IMR-90 (cell line): ENCODE measurements around the gene COX19. TPM values are rescaled to one million over a fixed set of nuclear protein-coding genes. Genes with fewer than 3 reads are reported as not detected.
A peak's percentile ranks its signal among the peaks of the same experiment; 100 is the strongest.

Experiments
- ATAC-seq: fragments of 200-7000 bp; cut with Tn5 transposase; 2 replicates; pipeline ENCODE4 v1.9.1; 2020; ENCODE audit warnings: low read depth, mild to moderate bottlenecking, moderate library complexity
- BruUV-seq: library from RNA; stranded (reverse); fragments of 400-500 nt; replicated peaks from 2 replicates; lab custom pipeline; 2021; lab: Mats Ljungman, UMichigan
- CTCF ChIA-PET: fragments of 300-600 bp; formaldehyde crosslinking; extraction: SDS; loops from one replicate; lab custom pipeline; 2021; ENCODE audit warnings: antibody characterized with exemption; lab: Yijun Ruan, JAX
- POLR2A ChIA-PET: fragments of 300-600 bp; sonication (Branson Sonifier 250); formaldehyde crosslinking; loops from one replicate; lab custom pipeline; 2022; ENCODE audit warnings: antibody characterized with exemption; ENCODE audit not compliant: unreplicated experiment; lab: Charles Lee
- DNase-seq: peaks from one replicate; pipeline ENCODE4 v3.0.0; 2013
- H2AFZ ChIP-seq: replicated peaks from 2 replicates; pipeline ENCODE3; 2013; ENCODE audit warnings: low read length, mild to moderate bottlenecking; ENCODE audit not compliant: poor library complexity
- H2AK5ac ChIP-seq: 2 replicates; pipeline ENCODE4 v1.6.1; 2013; ENCODE audit warnings: low read depth, low read length, inconsistent platforms
- H2AK9ac ChIP-seq: replicated peaks from 2 replicates; pipeline ENCODE3; 2013; ENCODE audit warnings: mild to moderate bottlenecking, low read depth, low read length, moderate library complexity; ENCODE audit not compliant: poor library complexity
- H2BK120ac ChIP-seq: 2 replicates; pipeline ENCODE4 v1.6.1; 2013; ENCODE audit warnings: low read depth, low read length, inconsistent platforms
- H2BK15ac ChIP-seq: 3 replicates; pipeline ENCODE4 v1.6.1; 2013; ENCODE audit warnings: low read depth, low read length, inconsistent platforms
- H2BK20ac ChIP-seq: 2 replicates; pipeline ENCODE4 v1.6.1; 2013; ENCODE audit warnings: low read depth, mild to moderate bottlenecking, inconsistent platforms, low read length, moderate library complexity
- H2BK5ac ChIP-seq: 2 replicates; pipeline ENCODE4 v1.6.1; 2013; ENCODE audit warnings: mild to moderate bottlenecking, low read depth, low read length, inconsistent platforms; ENCODE audit not compliant: poor library complexity, severe bottlenecking
- H3K14ac ChIP-seq: replicated peaks from 2 replicates; pipeline ENCODE4 v1.6.1; 2013; ENCODE audit warnings: low read depth, low read length, inconsistent platforms
- H3K18ac ChIP-seq: 2 replicates; pipeline ENCODE4 v1.6.1; 2013; ENCODE audit warnings: low read depth, low read length, control low read depth
- H3K23ac ChIP-seq: 2 replicates; pipeline ENCODE4 v1.6.1; 2013; ENCODE audit warnings: low read depth, low read length, inconsistent platforms
- H3K27ac ChIP-seq: 2 replicates; pipeline ENCODE4 v1.5.1; 2013; ENCODE audit warnings: mild to moderate bottlenecking, control low read depth, low read length; ENCODE audit not compliant: insufficient read depth
- H3K27me3 ChIP-seq: 2 replicates; pipeline ENCODE4 v1.6.1; 2013; ENCODE audit warnings: low read length; ENCODE audit not compliant: control insufficient read depth, insufficient read depth
- H3K36me3 ChIP-seq: 2 replicates; pipeline ENCODE4 v1.6.1; 2013; ENCODE audit warnings: low read length, mixed read lengths; ENCODE audit not compliant: control insufficient read depth, insufficient read depth
- H3K4ac ChIP-seq: 2 replicates; pipeline ENCODE4 v1.6.1; 2013; ENCODE audit warnings: low read depth, low read length, inconsistent platforms
- H3K4me1 ChIP-seq: 2 replicates; pipeline ENCODE4 v1.6.1; 2013; ENCODE audit warnings: low read length, mixed read lengths; ENCODE audit not compliant: control insufficient read depth, insufficient read depth
- H3K4me2 ChIP-seq: 2 replicates; pipeline ENCODE4 v1.6.1; 2013; ENCODE audit warnings: low read depth, mild to moderate bottlenecking, control low read depth, low read length, moderate library complexity
- H3K4me3 ChIP-seq: 2 replicates; pipeline ENCODE4 v1.5.1; 2013; ENCODE audit warnings: low read depth, mild to moderate bottlenecking, control low read depth, low read length, moderate library complexity; ENCODE audit not compliant: insufficient read depth
- H3K56ac ChIP-seq: 2 replicates; pipeline ENCODE4 v1.6.1; 2013; ENCODE audit warnings: low read length, inconsistent platforms; ENCODE audit not compliant: insufficient read depth; ENCODE audit errors: extremely low read depth
- H3K79me1 ChIP-seq, 2 experiments: 2 replicates each; pipeline ENCODE4 v1.6.1; 2013; ENCODE audit warnings: low read length in 2 of 2, inconsistent platforms in 1 of 2, low read depth in 1 of 2
- H3K9ac ChIP-seq: 2 replicates; pipeline ENCODE4 v1.6.1; 2013; ENCODE audit warnings: low read depth, low read length, control low read depth
- H3K9me1 ChIP-seq: 2 replicates; pipeline ENCODE4 v1.6.1; 2013; ENCODE audit warnings: low read length, inconsistent platforms; ENCODE audit not compliant: insufficient read depth
- H3K9me3 ChIP-seq: 2 replicates; pipeline ENCODE4 v1.6.1; 2013; ENCODE audit warnings: low read length; ENCODE audit not compliant: control insufficient read depth, insufficient read depth
- H4K20me1 ChIP-seq: 2 replicates; pipeline ENCODE4 v1.6.1; 2013; ENCODE audit warnings: low read length, inconsistent platforms; ENCODE audit not compliant: insufficient read depth
- H4K5ac ChIP-seq: 2 replicates; pipeline ENCODE4 v1.6.1; 2013; ENCODE audit warnings: mild to moderate bottlenecking, low read depth, low read length, control low read depth
- H4K8ac ChIP-seq, 2 experiments: 2 replicates each; pipeline ENCODE4 v1.6.1; 2013; ENCODE audit warnings: low read depth in 2 of 2, low read length in 2 of 2, control low read depth in 1 of 2, inconsistent platforms in 1 of 2
- H4K91ac ChIP-seq: 2 replicates; pipeline ENCODE4 v1.6.1; 2013; ENCODE audit warnings: low read depth, low read length, inconsistent platforms; ENCODE audit not compliant: insufficient read depth
- BHLHE40 ChIP-seq: fragments of 150-350 bp; IDR thresholded peaks from 2 replicates; pipeline ENCODE4 v1.6.1; 2016; ENCODE audit warnings: mild to moderate bottlenecking, low read depth, low read length
- CEBPB ChIP-seq: IDR thresholded peaks from 2 replicates; pipeline ENCODE4 v1.6.1; 2012; ENCODE audit warnings: low read depth, low read length, improper control_type of control experiment
- CHD1 ChIP-seq: IDR thresholded peaks from 2 replicates; pipeline ENCODE4 v1.6.1; 2012; ENCODE audit warnings: low read depth, low read length, improper control_type of control experiment
- ELK1 ChIP-seq: fragments of 150-350 bp; IDR thresholded peaks from 2 replicates; pipeline ENCODE4 v1.6.1; 2016; ENCODE audit warnings: low read depth, mild to moderate bottlenecking, low read length, moderate library complexity, borderline replicate concordance
- FOS ChIP-seq: fragments of 150-350 bp; IDR thresholded peaks from 2 replicates; pipeline ENCODE4 v1.6.1; 2016; ENCODE audit warnings: low read depth, low read length
- MAFK ChIP-seq: IDR thresholded peaks from 2 replicates; pipeline ENCODE4 v1.6.1; 2012; ENCODE audit warnings: low read depth, low read length, improper control_type of control experiment
- MAZ ChIP-seq: IDR thresholded peaks from 2 replicates; pipeline ENCODE4 v1.6.1; 2012; ENCODE audit warnings: low read depth, mild to moderate bottlenecking, low read length, improper control_type of control experiment, moderate library complexity, borderline replicate concordance
- MXI1 ChIP-seq: IDR thresholded peaks from 2 replicates; pipeline ENCODE4 v1.6.1; 2012; ENCODE audit warnings: low read depth, mild to moderate bottlenecking, low read length, moderate library complexity, borderline replicate concordance
- NFE2L2 ChIP-seq: fragments of 150-350 bp; IDR thresholded peaks from 2 replicates; pipeline ENCODE4 v1.6.1; 2016; ENCODE audit warnings: low read depth, mild to moderate bottlenecking, low read length
- POLR2A ChIP-seq: IDR thresholded peaks from 2 replicates; pipeline ENCODE4 v1.6.1; 2012; ENCODE audit warnings: mild to moderate bottlenecking, low read depth, low read length
- RAD21 ChIP-seq: IDR thresholded peaks from 2 replicates; pipeline ENCODE4 v1.6.1; 2012; ENCODE audit warnings: low read length, improper control_type of control experiment
- RCOR1 ChIP-seq: IDR thresholded peaks from 2 replicates; pipeline ENCODE4 v1.6.1; 2012; ENCODE audit warnings: mild to moderate bottlenecking, low read length, improper control_type of control experiment; ENCODE audit not compliant: insufficient replicate concordance
- RFX5 ChIP-seq: IDR thresholded peaks from 2 replicates; pipeline ENCODE4 v1.8.0; 2012; ENCODE audit warnings: low read depth, mild to moderate bottlenecking, low read length, moderate library complexity
- SMC3 ChIP-seq: fragments of 150-350 bp; IDR thresholded peaks from 2 replicates; pipeline ENCODE4 v1.6.1; 2016; ENCODE audit warnings: low read depth, mild to moderate bottlenecking, antibody characterized with exemption, low read length, moderate library complexity
- WGBS, 2 experiments: methylation state at CpG; one replicate each; pipeline versions ENCODE4 v1.1.5 to v1.1.7; 2013; ENCODE audit warnings: missing lambda C conversion rate in 2 of 2; ENCODE audit not compliant: insufficient read length in 1 of 2; ENCODE audit errors: extremely low coverage in 2 of 2; 5-methylcytosine and 5-hydroxymethylcytosine counted together
- dilution Hi-C: fragments of 300-500 bp; cut with HindIII; formaldehyde crosslinking; loops from one replicate; pipeline ENCODE4 v1.14.3; 2018; ENCODE audit warnings: low sequenced_read_pairs; ENCODE audit not compliant: unreplicated experiment
- in situ Hi-C: fragments of 300-500 bp; cut with MboI; formaldehyde crosslinking; loops from 3 replicates; pipeline ENCODE4 v1.14.3; 2019; ENCODE audit warnings: low sequenced_read_pairs, inconsistent platforms, mixed read lengths
- intact Hi-C: fragments of 100-400 bp; cut with micrococcal nuclease; formaldehyde crosslinking; loops from 2 replicates; pipeline ENCODE4 v1.10.0; 2022
- polyA plus RNA-seq, 3 experiments: library from polyadenylated mRNA; depleted of rRNA; stranded (reverse); fragments of >200 nt; gene quantifications; 2 replicates each; pipeline ENCODE4 v1.2.3, GENCODE V29; 2012; ENCODE audit warnings: low replicate concordance in 1 of 3
- total RNA-seq: library from RNA; depleted of rRNA; stranded (reverse); fragments of >200 nt; gene quantifications from 2 replicates; pipeline ENCODE4 v1.2.3, GENCODE V29; 2012
- TF ChIP-seq, protein P1 (sequence below): conservative IDR thresholded peaks from 2 replicates; pipeline ENCODE4 v1.5.1; 2012; ENCODE audit warnings: mild to moderate bottlenecking, low read depth, low read length, improper control_type of control experiment

COX19 gene
- total and polyA plus RNA-seq, 2 of the 4 experiments (the other 2 are of a cell fraction) = 3.9 to 7.3 TPM

DNA sequence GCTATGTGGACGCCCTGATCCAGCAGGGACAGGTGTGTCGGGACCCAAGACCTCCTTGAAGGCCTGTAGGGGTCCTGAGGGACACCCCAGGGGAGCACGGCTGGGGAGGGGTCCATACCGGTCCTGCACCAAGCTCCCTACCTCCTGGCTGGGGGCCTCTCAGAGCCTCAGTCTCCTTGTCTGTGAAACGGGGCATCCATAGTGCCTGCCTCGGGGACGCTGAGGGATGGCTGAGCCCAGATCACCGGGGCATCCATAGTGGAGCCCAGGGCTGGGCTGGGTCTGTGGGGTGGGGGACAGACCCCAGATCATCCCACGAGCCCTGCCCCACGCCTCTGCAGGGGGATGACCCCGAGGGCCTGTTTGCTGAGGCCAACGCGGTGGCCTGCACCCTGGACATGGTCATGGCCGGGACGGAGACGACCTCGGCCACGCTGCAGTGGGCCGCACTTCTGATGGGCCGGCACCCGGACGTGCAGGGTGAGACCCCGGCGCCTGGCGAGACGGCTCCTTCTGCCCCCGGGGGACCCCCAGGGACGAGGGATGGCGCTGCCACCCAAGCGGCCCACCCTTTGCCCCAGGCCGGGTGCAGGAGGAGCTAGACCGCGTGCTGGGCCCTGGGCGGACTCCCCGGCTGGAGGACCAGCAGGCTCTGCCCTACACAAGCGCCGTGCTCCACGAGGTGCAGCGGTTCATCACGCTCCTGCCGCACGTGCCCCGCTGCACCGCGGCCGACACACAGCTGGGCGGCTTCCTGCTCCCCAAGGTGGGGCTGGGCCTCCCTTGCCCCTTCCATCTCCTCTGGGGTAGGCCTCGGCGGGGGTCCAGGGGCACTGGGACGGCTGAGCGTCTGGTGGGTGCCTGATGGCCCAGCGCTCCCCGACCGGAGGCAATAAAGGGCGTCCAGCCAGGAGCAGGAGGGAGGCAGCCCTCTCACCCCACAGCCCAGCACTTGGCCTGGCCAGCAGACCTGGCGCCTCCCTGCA lies 11.7 kb upstream of the COX19 start:
- Histone ChIP-seq H3K9me1 (no peaks in the 10 kb centered on the region), H3K14ac (no peak overlapping the region), H3K4me2 (no peak overlapping the region), H3K18ac (no peak overlapping the region), H2BK120ac (no peak overlapping the region), H2BK15ac (no peak overlapping the region), H3K4me3 (no peak overlapping the region), H3K56ac (no peak overlapping the region), H3K9ac (no peak overlapping the region), H2BK5ac (no peak overlapping the region), H4K8ac (no peak overlapping the region), H2AK9ac (no peak overlapping the region), H3K23ac (no peak overlapping the region), H3K4ac (no peak overlapping the region), H3K9me3 (no peaks in the 10 kb centered on the region), H3K36me3 (no peaks in the 10 kb centered on the region), H4K5ac (no peak overlapping the region), H3K27ac (no peak overlapping the region), H2AFZ (peak overlapping the region; percentile 86), H3K79me1 (no peaks in the 10 kb centered on the region), H4K20me1 (no peaks in the 10 kb centered on the region), H4K91ac (no peak overlapping the region), H2AK5ac (no peak overlapping the region), H2BK20ac (no peak overlapping the region), H3K27me3 (no peaks in the 10 kb centered on the region; the same call in 1 of the 2 replicates), H3K4me1 (no peaks in the 10 kb centered on the region; the same call in 1 of the 2 replicates)
- in situ Hi-C loops = no loop called here
- dilution Hi-C loops = no loop called here
- ATAC-seq = no peak
- POLR2A ChIA-PET = no interaction called here
- BruUV-seq = no TSS peak
- no peak for DNase-seq
- CTCF ChIA-PET = no interaction called here
- 88% methylated on average over 33 of the region's 56 CpGs; no CpG with 5 or more reads in 1 of the 2 experiments for WGBS, 2 experiments
- intact Hi-C loops = no loop called here
- TF ChIP-seq MXI1 (no peak), CHD1 (no peak), RFX5 (no peak), MAZ (no peak), FOS (no peak), CEBPB (no peak), MAFK (no peak), POLR2A (no peak), BHLHE40 (no peak), NFE2L2 (no peak), ELK1 (no peak), RAD21 (no peak), SMC3 (no peak), RCOR1 (no peak)
- TF ChIP-seq, protein P1, sequence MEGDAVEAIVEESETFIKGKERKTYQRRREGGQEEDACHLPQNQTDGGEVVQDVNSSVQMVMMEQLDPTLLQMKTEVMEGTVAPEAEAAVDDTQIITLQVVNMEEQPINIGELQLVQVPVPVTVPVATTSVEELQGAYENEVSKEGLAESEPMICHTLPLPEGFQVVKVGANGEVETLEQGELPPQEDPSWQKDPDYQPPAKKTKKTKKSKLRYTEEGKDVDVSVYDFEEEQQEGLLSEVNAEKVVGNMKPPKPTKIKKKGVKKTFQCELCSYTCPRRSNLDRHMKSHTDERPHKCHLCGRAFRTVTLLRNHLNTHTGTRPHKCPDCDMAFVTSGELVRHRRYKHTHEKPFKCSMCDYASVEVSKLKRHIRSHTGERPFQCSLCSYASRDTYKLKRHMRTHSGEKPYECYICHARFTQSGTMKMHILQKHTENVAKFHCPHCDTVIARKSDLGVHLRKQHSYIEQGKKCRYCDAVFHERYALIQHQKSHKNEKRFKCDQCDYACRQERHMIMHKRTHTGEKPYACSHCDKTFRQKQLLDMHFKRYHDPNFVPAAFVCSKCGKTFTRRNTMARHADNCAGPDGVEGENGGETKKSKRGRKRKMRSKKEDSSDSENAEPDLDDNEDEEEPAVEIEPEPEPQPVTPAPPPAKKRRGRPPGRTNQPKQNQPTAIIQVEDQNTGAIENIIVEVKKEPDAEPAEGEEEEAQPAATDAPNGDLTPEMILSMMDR = no peak
